ENCODE data around the gene QPCTL. TPM values are rescaled to one million over a fixed set of nuclear protein-coding genes. Genes with fewer than 3 reads are reported as not detected.

QPCTL gene
- total RNA-seq, 1 donor from 2014 or later: 2.6 TPM

DNA sequence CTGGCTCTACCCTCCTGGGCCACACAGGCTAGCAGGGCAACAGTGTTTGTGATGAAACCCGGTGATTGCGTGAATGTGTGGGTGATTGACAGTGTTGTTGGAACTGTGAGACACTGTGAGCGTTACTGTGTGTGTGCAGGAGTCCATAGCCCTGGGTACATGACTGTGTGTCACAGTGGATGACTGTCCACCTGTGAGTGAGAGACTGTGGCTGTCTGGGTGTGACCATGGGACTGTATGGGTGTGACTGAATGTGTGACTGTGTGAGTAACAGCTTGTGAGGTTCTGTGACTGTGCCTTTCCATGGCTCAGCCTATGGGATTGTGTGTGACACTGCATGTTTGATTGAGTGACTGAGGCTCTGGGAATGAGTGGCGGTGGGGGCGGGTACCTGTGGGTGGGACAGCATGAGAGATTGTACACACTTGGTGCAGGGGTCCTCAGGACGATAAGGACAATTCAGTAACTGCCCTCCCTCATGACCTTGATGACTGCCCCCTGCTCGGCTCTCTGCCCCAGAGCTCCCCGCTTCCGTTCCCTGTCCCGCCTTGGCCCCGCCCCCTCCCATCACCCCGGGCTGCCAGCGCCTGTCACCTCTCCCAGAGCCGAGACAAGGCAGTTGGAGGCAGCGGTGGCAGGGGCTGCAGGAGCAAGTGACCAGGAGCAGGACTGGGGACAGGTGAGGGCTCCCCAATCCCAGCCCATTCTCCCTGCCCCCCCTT, 24.7 kb upstream of the QPCTL start, which contains the start of gene GIPR:
TSS of gene GIPR (plus strand) at position 602 of the 722 bp plus-strand sequence. CDS start 1,300 bp downstream, outside the sequence.
- DNase-seq: peak; percentile 85
- TF ChIP-seq, protein P1, sequence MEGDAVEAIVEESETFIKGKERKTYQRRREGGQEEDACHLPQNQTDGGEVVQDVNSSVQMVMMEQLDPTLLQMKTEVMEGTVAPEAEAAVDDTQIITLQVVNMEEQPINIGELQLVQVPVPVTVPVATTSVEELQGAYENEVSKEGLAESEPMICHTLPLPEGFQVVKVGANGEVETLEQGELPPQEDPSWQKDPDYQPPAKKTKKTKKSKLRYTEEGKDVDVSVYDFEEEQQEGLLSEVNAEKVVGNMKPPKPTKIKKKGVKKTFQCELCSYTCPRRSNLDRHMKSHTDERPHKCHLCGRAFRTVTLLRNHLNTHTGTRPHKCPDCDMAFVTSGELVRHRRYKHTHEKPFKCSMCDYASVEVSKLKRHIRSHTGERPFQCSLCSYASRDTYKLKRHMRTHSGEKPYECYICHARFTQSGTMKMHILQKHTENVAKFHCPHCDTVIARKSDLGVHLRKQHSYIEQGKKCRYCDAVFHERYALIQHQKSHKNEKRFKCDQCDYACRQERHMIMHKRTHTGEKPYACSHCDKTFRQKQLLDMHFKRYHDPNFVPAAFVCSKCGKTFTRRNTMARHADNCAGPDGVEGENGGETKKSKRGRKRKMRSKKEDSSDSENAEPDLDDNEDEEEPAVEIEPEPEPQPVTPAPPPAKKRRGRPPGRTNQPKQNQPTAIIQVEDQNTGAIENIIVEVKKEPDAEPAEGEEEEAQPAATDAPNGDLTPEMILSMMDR (IDR thresholded peaks at IDR 0.05; ENCODE audit: partially characterized antibody, unreplicated experiment): no peak
- Mint-ChIP-seq H3K27me3 (ENCODE audit: unreplicated experiment) (peaks cover 16% of the 10 kb centered on the region), H3K36me3 (ENCODE audit: unreplicated experiment) (no peaks in the 10 kb centered on the region), H3K27ac (ENCODE audit: unreplicated experiment) (peak within 1 kb of the TSS; percentile 94), H3K9me3 (ENCODE audit: unreplicated experiment) (peaks cover 9% of the 10 kb centered on the region), H3K4me3 (ENCODE audit: unreplicated experiment) (peak within 1 kb of the TSS; percentile 99), H3K4me1 (ENCODE audit: low read depth, unreplicated experiment) (peaks cover 17% of the 10 kb centered on the region)

DNA sequence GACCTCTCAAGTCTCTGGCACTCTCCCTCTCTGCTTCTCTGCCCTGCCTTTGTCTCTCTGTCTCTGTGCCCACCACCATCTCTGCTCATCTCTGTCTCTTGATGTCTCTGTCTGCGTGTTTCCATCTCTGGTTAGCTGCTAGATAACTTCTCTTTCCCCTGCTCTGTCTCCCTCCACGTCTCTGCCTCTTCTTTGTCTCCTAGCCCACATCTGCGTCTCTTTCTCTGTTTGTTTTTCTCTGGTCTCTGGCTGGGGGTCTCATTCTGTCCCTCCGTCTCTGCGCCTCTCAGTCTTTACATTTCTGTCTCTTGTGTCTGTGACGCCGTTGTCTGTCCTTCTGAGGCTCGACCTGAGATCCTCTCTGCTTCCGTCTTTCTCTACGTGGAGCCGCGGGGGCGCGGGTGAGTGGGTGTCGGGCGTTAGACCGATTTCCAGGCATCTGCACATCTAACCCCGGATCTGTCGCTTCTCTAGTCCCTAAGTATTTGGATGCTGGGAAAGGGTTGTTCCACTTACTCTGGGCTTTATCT, 24.1 kb upstream of the QPCTL start:
- TF ChIP-seq, protein P1 (IDR thresholded peaks at IDR 0.05; ENCODE audit: partially characterized antibody, unreplicated experiment): no peak
- Mint-ChIP-seq H3K36me3 (ENCODE audit: unreplicated experiment) (no peaks in the 10 kb centered on the region), H3K9me3 (ENCODE audit: unreplicated experiment) (peaks cover 9% of the 10 kb centered on the region), H3K4me1 (ENCODE audit: low read depth, unreplicated experiment) (peaks cover 17% of the 10 kb centered on the region), H3K27me3 (ENCODE audit: unreplicated experiment) (peaks cover 16% of the 10 kb centered on the region), H3K4me3 (ENCODE audit: unreplicated experiment) (peak overlapping the region; percentile 99), H3K27ac (ENCODE audit: unreplicated experiment) (peak overlapping the region; percentile 94)
- no peak for DNase-seq

DNA sequence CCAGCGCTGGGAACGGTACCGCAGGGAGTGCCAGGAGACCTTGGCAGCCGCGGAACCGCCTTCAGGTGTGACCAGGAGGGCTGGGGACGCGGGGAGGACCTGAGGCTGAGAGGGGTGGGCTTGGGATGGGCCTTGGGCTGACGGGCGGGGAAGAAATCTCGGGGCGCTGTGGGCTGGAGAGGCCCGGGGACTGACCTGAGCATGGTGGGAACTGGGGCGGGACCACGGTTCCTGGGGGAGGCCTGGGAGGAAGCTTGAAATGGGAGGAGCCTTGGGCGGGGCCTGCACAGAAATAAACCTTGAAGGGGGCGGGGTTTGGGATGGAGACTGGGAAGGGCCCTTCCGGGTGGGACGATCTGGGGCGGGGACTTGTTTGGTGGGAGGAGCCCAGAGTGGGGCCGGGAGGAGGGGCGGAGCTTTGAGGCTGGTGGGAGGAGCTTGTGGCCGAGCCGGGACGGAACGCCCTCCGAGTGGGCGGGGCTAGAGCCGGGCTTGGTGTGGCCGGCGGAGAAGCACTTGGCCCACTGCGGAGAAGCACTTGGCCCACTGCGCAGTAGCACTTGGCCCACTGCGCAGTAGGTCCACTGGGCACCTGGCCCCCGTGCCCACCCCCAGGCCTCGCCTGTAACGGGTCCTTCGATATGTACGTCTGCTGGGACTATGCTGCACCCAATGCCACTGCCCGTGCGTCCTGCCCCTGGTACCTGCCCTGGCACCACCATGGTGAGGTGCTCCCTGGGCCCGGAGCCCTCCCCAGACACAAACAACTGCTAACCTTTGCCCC, 21.6 kb upstream of the QPCTL start:
- Mint-ChIP-seq H3K4me1 (ENCODE audit: low read depth, unreplicated experiment) (peaks cover 10% of the 10 kb centered on the region), H3K27ac (ENCODE audit: unreplicated experiment) (no peak overlapping the region), H3K9me3 (ENCODE audit: unreplicated experiment) (peaks cover 10% of the 10 kb centered on the region), H3K27me3 (ENCODE audit: unreplicated experiment) (peaks cover 17% of the 10 kb centered on the region), H3K4me3 (ENCODE audit: unreplicated experiment) (peak overlapping the region; percentile 69), H3K36me3 (ENCODE audit: unreplicated experiment) (no peaks in the 10 kb centered on the region)
- TF ChIP-seq, protein P1 (IDR thresholded peaks at IDR 0.05; ENCODE audit: partially characterized antibody, unreplicated experiment): no peak
- DNase-seq: peak; percentile 84

DNA sequence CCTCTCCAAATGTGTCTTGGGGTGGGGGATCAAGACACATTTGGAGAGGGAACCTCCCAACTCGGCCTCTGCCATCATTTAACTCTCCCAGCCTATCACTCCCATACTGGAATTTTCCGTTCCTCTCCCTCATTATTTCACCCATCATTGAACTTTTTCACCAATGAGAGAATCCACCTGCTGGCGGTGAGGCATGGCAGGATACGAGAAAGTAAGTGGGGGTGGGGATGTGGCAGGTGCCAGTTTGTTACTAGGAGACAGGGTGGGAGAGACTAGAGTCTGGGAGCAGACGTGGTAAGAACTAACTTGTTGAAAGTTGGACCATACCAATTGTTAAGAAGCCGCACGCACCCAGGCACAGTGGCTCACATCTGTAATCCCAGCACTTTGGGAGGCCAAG, 17.5 kb upstream of the QPCTL start:
- Mint-ChIP-seq H3K36me3 (ENCODE audit: unreplicated experiment) (no peaks in the 10 kb centered on the region), H3K27ac (ENCODE audit: unreplicated experiment) (no peak overlapping the region), H3K27me3 (ENCODE audit: unreplicated experiment) (peaks cover 16% of the 10 kb centered on the region), H3K4me1 (ENCODE audit: low read depth, unreplicated experiment) (no peaks in the 10 kb centered on the region), H3K4me3 (ENCODE audit: unreplicated experiment) (no peak overlapping the region), H3K9me3 (ENCODE audit: unreplicated experiment) (peaks cover 5% of the 10 kb centered on the region)
- TF ChIP-seq, protein P1 (IDR thresholded peaks at IDR 0.05; ENCODE audit: partially characterized antibody, unreplicated experiment): no peak
- DNase-seq: no peak

All from glutamatergic neuron (in vitro differentiated cells).